ENCODE results near the gene F9. TPM values are rescaled to one million over a fixed set of nuclear protein-coding genes. Genes with fewer than 3 reads are reported as not detected.

The F9 gene
- total RNA-seq, 1 experiment from 2014 or later: not detected

DNA sequence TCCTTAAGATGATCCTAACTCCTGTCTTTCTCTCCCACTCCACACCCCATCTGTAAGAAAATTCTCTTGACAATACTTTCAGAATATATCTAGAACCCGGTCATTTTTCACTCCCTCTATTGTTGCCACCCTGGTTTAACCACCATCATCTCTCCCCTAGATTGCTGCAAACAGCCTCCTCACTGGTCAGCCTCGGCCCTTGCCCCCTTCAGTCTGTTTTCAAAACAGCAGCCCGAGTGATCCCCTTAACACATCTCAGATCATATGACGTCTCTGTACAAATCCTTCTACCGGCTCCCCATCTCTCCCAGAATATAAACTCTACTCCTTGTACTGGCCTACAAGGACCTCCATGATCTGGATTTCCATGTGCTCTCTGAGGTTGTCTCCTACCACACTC is 35.2 kb upstream of the F9 start:
- POLR2A ChIA-PET: no interaction called here
- H3K27me3 ChIP-seq (ENCODE audit: insufficient read depth, low read length): no peaks in the 10 kb centered on the region
- no peak for TF ChIP-seq CBX3 (IDR thresholded peaks at IDR 0.05; ENCODE audit: low read depth)
- TF ChIP-seq ATF3 (IDR thresholded peaks at IDR 0.05): no peak
- TF ChIP-seq SRF (IDR thresholded peaks at IDR 0.05; ENCODE audit: low read depth): no peak
- no peak for TF ChIP-seq FOSL1 (IDR thresholded peaks at IDR 0.05; ENCODE audit: low read depth)
- TF ChIP-seq YY1 (IDR thresholded peaks at IDR 0.05; ENCODE audit: extremely low read depth, insufficient replicate concordance, low read depth, low read length): no peak
- TF ChIP-seq ZNF274 (IDR thresholded peaks at IDR 0.05; ENCODE audit: low read depth, low read length): no peak
- TF ChIP-seq EGR1 (IDR thresholded peaks at IDR 0.05; ENCODE audit: low read depth): no peak
- TF ChIP-seq SIN3A (IDR thresholded peaks at IDR 0.05; ENCODE audit: low read depth): no peak
- no peak for TF ChIP-seq ZBTB33 (IDR thresholded peaks at IDR 0.05; ENCODE audit: extremely low read depth, insufficient replicate concordance, low read length)
- TF ChIP-seq EZH2phosphoT487 (IDR thresholded peaks at IDR 0.05; ENCODE audit: borderline replicate concordance): no peak
- TF ChIP-seq TCF7L2 (IDR thresholded peaks at IDR 0.05; ENCODE audit: borderline replicate concordance, extremely low read depth, insufficient read depth, insufficient read length): no peak
- intact Hi-C loops (cut with micrococcal nuclease): no loop called here
- H3K36me3 ChIP-seq (ENCODE audit: control insufficient read depth in 1 of 2, insufficient read depth in 2 of 2, low read length in 2 of 2): no peaks in the 10 kb centered on the region
- RAD21 ChIA-PET (ENCODE audit: low non-redundant PET in 1 of 2, low total read pairs in 2 of 2, uncharacterized antibody in 2 of 2, unreplicated experiment in 2 of 2): no interaction called here
- H3K4me2 ChIP-seq (ENCODE audit: low read length): no peak overlapping the region
- CTCF ChIA-PET: no interaction called here
- H3K79me2 ChIP-seq (ENCODE audit: insufficient read depth, low read length): no peaks in the 10 kb centered on the region
- H2AFZ ChIP-seq (ENCODE audit: low read depth, low read length, poor library complexity, severe bottlenecking): no peak overlapping the region
- no peaks in the 10 kb centered on the region for H4K20me1 ChIP-seq (ENCODE audit: insufficient read depth)
- DNase-seq (ENCODE audit: low read depth, low spot score) (no peak), ATAC-seq (no peak)
- no peak overlapping the region for H3K27ac ChIP-seq (ENCODE audit: low read depth, low read length)
- H3K9me2 ChIP-seq (ENCODE audit: insufficient read depth): no peaks in the 10 kb centered on the region
- no peaks in the 10 kb centered on the region for H3K9me3 ChIP-seq (ENCODE audit: control insufficient read depth in 1 of 2, insufficient read depth in 1 of 2, low read depth in 1 of 2, low read length in 2 of 2)
- no peaks in the 10 kb centered on the region for H3K4me1 ChIP-seq (ENCODE audit: control insufficient read depth in 1 of 2, insufficient read depth in 2 of 2, low read length in 2 of 2)
- H3K9ac ChIP-seq (ENCODE audit: low read length): no peak overlapping the region
- no peak overlapping the region for H3K4me3 ChIP-seq (replicated peaks in 1 of 2; ENCODE audit: low read depth in 1 of 2, low read length in 2 of 2)
- BruUV-seq (replicated peaks): no TSS peak
